ENCODE results near the gene CHST2. TPM values are rescaled to one million over a fixed set of nuclear protein-coding genes. Genes with fewer than 3 reads are reported as not detected.

The CHST2 gene
- total and polyA plus RNA-seq, 2 donors (not counting 3 experiments of a cell fraction or from before 2014, with no cell fraction given): 4.3 to 6.5 TPM

GRCh38 chr3:143081365-143081764 lies 38.2 kb upstream of the CHST2 start:
- no peaks in the 10 kb centered on the region for H4K20me1 ChIP-seq (replicated peaks; ENCODE audit: control insufficient read depth, extremely low read depth, insufficient read depth, low read length)
- ChIA-PET CTCF (no interaction called here), POLR2A (no interaction called here)
- no peaks in the 10 kb centered on the region for H3K36me3 ChIP-seq (ENCODE audit: control insufficient read depth in 2 of 2, extremely low read depth in 1 of 2, insufficient read depth in 2 of 2, low read length in 2 of 2)
- H3K4me1 ChIP-seq (ENCODE audit: control insufficient read depth, extremely low read depth, insufficient read depth, low read length): peaks cover 3% of the 10 kb centered on the region
- intact Hi-C loops (cut with micrococcal nuclease) (no loop called here), dilution Hi-C loops (cut with MboI; ENCODE audit: extremely low pct_ligation_motif_present, low sequenced_read_pairs) (no loop called here)
- FAIRE-seq (peak; percentile 40), DNase-seq (ENCODE audit: low read depth, low spot score) (no peak)
- no peaks in the 10 kb centered on the region for H3K79me2 ChIP-seq (ENCODE audit: control insufficient read depth, insufficient read depth, low read length)
- no peak overlapping the region for H3K4me3 ChIP-seq (replicated peaks in 1 of 3; ENCODE audit: insufficient read depth in 1 of 3, low read depth in 1 of 3, low read length in 3 of 3)
- H3K9me1 ChIP-seq (replicated peaks; ENCODE audit: control insufficient read depth, extremely low read depth, insufficient read depth, low read length): no peaks in the 10 kb centered on the region
- TF ChIP-seq JUN (IDR thresholded peaks at IDR 0.05; ENCODE audit: borderline replicate concordance, insufficient read depth, insufficient read length, low read depth) (no peak), GATA2 (IDR thresholded peaks at IDR 0.05; ENCODE audit: insufficient read depth, insufficient read length, low read depth, low read length) (no peak), FOS (IDR thresholded peaks at IDR 0.05; ENCODE audit: borderline replicate concordance, insufficient read depth, low read length) (no peak), CTCF (IDR thresholded peaks at IDR 0.05; ENCODE audit: extremely low read depth in 1 of 2, insufficient read depth in 1 of 2, low read depth in 1 of 2, low read length in 2 of 2) (no peak), MYC (IDR thresholded peaks at IDR 0.05; ENCODE audit: low read depth, low read length) (no peak), POLR2AphosphoS5 (IDR thresholded peaks at IDR 0.05; ENCODE audit: insufficient read depth, low read depth, low read length) (no peak), POLR2A (IDR thresholded peaks at IDR 0.05; ENCODE audit: low read depth, low read length) (no peak), EZH2 (IDR thresholded peaks at IDR 0.05; ENCODE audit: borderline replicate concordance, low read depth, low read length, severe bottlenecking) (no peak), MAX (IDR thresholded peaks at IDR 0.05; ENCODE audit: insufficient read depth, insufficient read length) (no peak)
- no peaks in the 10 kb centered on the region for H3K9me3 ChIP-seq (replicated peaks; ENCODE audit: control insufficient read depth, insufficient read depth, low read length)
- no peak overlapping the region for H3K4me2 ChIP-seq (ENCODE audit: insufficient read depth, low read length)
- no TSS peak for BruUV-seq (replicated peaks)
- no peaks in the 10 kb centered on the region for H3K27me3 ChIP-seq (ENCODE audit: control insufficient read depth in 2 of 2, insufficient read depth in 2 of 2, low read length in 2 of 2)
- no peak overlapping the region for H3K9ac ChIP-seq (replicated peaks; ENCODE audit: extremely low read depth, insufficient read depth, low read length)
- no peak overlapping the region for H3K27ac ChIP-seq (ENCODE audit: insufficient read depth, low read depth, low read length)
- H2AFZ ChIP-seq (ENCODE audit: low read depth, low read length): no peak overlapping the region

Data from endothelial cell of umbilical vein (primary cell).